Esophagus squamous epithelium (tissue), 4 donors: ENCODE measurements around the gene CASP14.
"Not testable (repeated sequence)": the region's sequence is repeated elsewhere in the genome, so short reads cannot be mapped to it uniquely, and the experiment has no call there.

ENCODE experiments used
- CTCF ChIP-seq, 6 experiments: fragments of 450-650 bp in 4 of 6; fragments of 200-600 bp in 2 of 6; sonication (generic) in 2 of 6; IDR thresholded peaks; one replicate each; pipeline ENCODE4 v1.5.1; 2016 to 2019; ENCODE audit warnings: antibody characterized with exemption in 6 of 6, mild to moderate bottlenecking in 4 of 6, moderate library complexity in 4 of 6
- POLR2A ChIP-seq, 4 donors: fragments of 450-650 bp; IDR thresholded peaks; one replicate each; pipeline ENCODE4 v1.6.1; 2017; ENCODE audit warnings: antibody characterized with exemption in 4 of 4, mild to moderate bottlenecking in 4 of 4, moderate library complexity in 3 of 4

GRCh38 chr19:15070386-15070785 lies 21.1 kb downstream of the CASP14 start:
- TF ChIP-seq CTCF, POLR2A (IDR thresholded peaks at IDR 0.05): not testable (repeated sequence)
